A549 (cell line): ENCODE measurements around the gene MIPOL1. TPM values are rescaled to one million over a fixed set of nuclear protein-coding genes. Genes with fewer than 3 reads are reported as not detected.
"Not testable (repeated sequence)": the region's sequence is repeated elsewhere in the genome, so short reads cannot be mapped to it uniquely, and the experiment has no call there.

ENCODE experiments used
- ATAC-seq, 2 experiments: fragments of 200-7000 bp in 1 of 2; fragments of >200 bp in 1 of 2; cut with Nextera tagmentation in 1 of 2; cut with Tn5 transposase in 1 of 2; 3 replicates each; pipeline versions ENCODE4 v1.8.0 to v1.9.1; 2018 to 2020; ENCODE audit warnings: mild to moderate bottlenecking in 1 of 2, moderate library complexity in 1 of 2
- CTCF ChIA-PET: fragments of 300-600 bp; sonication (Branson Sonifier 250); formaldehyde crosslinking; extraction: SDS; loops from one replicate; lab custom pipeline; 2021; ENCODE audit warnings: antibody characterized with exemption, inconsistent platforms; lab: Yijun Ruan, JAX
- POLR2A ChIA-PET: fragments of 350-600 bp; formaldehyde crosslinking; extraction: SDS; loops from one replicate; lab custom pipeline; 2021; ENCODE audit warnings: antibody characterized with exemption, inconsistent platforms; lab: Yijun Ruan, JAX
- DNase-seq, 2 experiments: peaks; one replicate each; pipeline versions ENCODE4 v3.0.0 to v3.0.0-alpha.2; 2011 to 2016; ENCODE audit warnings: low read depth in 1 of 2, low spot score in 1 of 2
- FAIRE-seq: peaks from 2 replicates; lab custom pipeline; 2011; peaks lifted over from hg19 to GRCh38; lab: Jason Lieb, UNC
- H3K27ac ChIP-seq, 2 experiments: fragments of >200 bp; sonication (Bioruptor Twin); formaldehyde crosslinking; 3 replicates each; pipeline ENCODE4 v1.5.1; 2016 to 2017
- H3K4me1 ChIP-seq: fragments of >200 bp; sonication (Bioruptor Twin); formaldehyde crosslinking; 3 replicates; pipeline ENCODE4 v1.6.1; 2016
- H3K4me2 ChIP-seq: fragments of >200 bp; sonication (Bioruptor Twin); formaldehyde crosslinking; 3 replicates; pipeline ENCODE4 v1.6.1; 2016
- H3K4me3 ChIP-seq: fragments of >200 bp; sonication (Bioruptor Twin); formaldehyde crosslinking; 3 replicates; pipeline ENCODE4 v1.5.1; 2016
- H3K9me3 ChIP-seq: fragments of >200 bp; sonication (Bioruptor Twin); formaldehyde crosslinking; 3 replicates; pipeline ENCODE4 v1.6.1; 2016
- CEBPB ChIP-seq, 2 experiments: fragments of >200 bp in 1 of 2; sonication (Bioruptor Twin) in 1 of 2; formaldehyde crosslinking in 1 of 2; IDR thresholded peaks; 2 replicates each; pipeline ENCODE4 v1.6.1; 2012 to 2016
- CHD2 ChIP-seq: fragments of 150-350 bp; IDR thresholded peaks from 2 replicates; pipeline ENCODE4 v1.6.1; 2014; ENCODE audit warnings: low read length; ENCODE audit not compliant: partially characterized antibody
- CTCF ChIP-seq: fragments of >200 bp; sonication (Bioruptor Twin); formaldehyde crosslinking; IDR thresholded peaks from 3 replicates; pipeline ENCODE4 v1.5.1; 2016
- EP300 ChIP-seq, 2 experiments: fragments of >200 bp; sonication (Bioruptor Twin); formaldehyde crosslinking; IDR thresholded peaks; 2 replicates in 1 of 2; 3 replicates in 1 of 2; pipeline ENCODE4 v1.6.1; 2016 to 2017
- ESRRA ChIP-seq: fragments of 150-350 bp; IDR thresholded peaks from 2 replicates; pipeline ENCODE4 v1.6.1; 2014; ENCODE audit warnings: mild to moderate bottlenecking, low read length, borderline replicate concordance
- FOSB ChIP-seq: fragments of 250-450 bp; sonication (Bioruptor Pico); IDR thresholded peaks from 2 replicates; pipeline ENCODE4 v1.5.0; 2020; ENCODE audit warnings: mild to moderate bottlenecking, moderate library complexity
- FOXS1 ChIP-seq: fragments of 250-450 bp; sonication (Bioruptor Pico); IDR thresholded peaks from 2 replicates; pipeline ENCODE4 v1.5.0; 2020; ENCODE audit warnings: mild to moderate bottlenecking, moderate library complexity
- KDM1A ChIP-seq: fragments of 200-600 bp; sonication (generic); IDR thresholded peaks from 2 replicates; pipeline ENCODE4 v1.6.1; 2016; ENCODE audit warnings: low read depth, mild to moderate bottlenecking
- MAFK ChIP-seq: fragments of 450-650 bp; IDR thresholded peaks from 2 replicates; pipeline ENCODE4 v1.6.1; 2014; ENCODE audit not compliant: partially characterized antibody
- MAZ ChIP-seq: fragments of 150-350 bp; IDR thresholded peaks from 2 replicates; pipeline ENCODE4 v1.6.1; 2014; ENCODE audit warnings: antibody characterized with exemption, low read depth, low read length, borderline replicate concordance
- PHF8 ChIP-seq: fragments of 200-600 bp; sonication (generic); IDR thresholded peaks from 2 replicates; pipeline ENCODE4 v1.6.1; 2016; ENCODE audit warnings: low read depth, mild to moderate bottlenecking, antibody characterized with exemption, moderate library complexity, borderline replicate concordance
- RAD21 ChIP-seq, 2 experiments: fragments of >200 bp in 1 of 2; sonication (Bioruptor Twin) in 1 of 2; formaldehyde crosslinking in 1 of 2; IDR thresholded peaks in 1 of 2; conservative IDR thresholded peaks in 1 of 2; 2 replicates in 1 of 2; 3 replicates in 1 of 2; pipeline ENCODE4 v1.6.1; 2012 to 2018; ENCODE audit warnings: inconsistent platforms in 1 of 2
- RARB ChIP-seq: fragments of 250-450 bp; sonication (Bioruptor Pico); IDR thresholded peaks from 2 replicates; pipeline ENCODE4 v1.8.0; 2021; ENCODE audit warnings: mild to moderate bottlenecking, moderate library complexity
- SMC3 ChIP-seq: fragments of >200 bp; sonication (Bioruptor Twin); formaldehyde crosslinking; IDR thresholded peaks from 3 replicates; pipeline ENCODE4 v1.6.1; 2018; ENCODE audit warnings: inconsistent platforms
- SREBF2 ChIP-seq: fragments of 450-650 bp; IDR thresholded peaks from 2 replicates; pipeline ENCODE4 v1.6.1; 2014; ENCODE audit warnings: mild to moderate bottlenecking, moderate library complexity
- USF2 ChIP-seq: fragments of 450-650 bp; IDR thresholded peaks from 2 replicates; pipeline ENCODE4 v1.6.1; 2014; ENCODE audit warnings: antibody characterized with exemption
- ZC3H11A ChIP-seq: fragments of 450-650 bp; IDR thresholded peaks from 2 replicates; pipeline ENCODE4 v1.6.1; 2014; ENCODE audit warnings: antibody characterized with exemption, mild to moderate bottlenecking
- ZFP36 ChIP-seq: fragments of 450-650 bp; IDR thresholded peaks from 2 replicates; pipeline ENCODE4 v1.6.1; 2014; ENCODE audit warnings: borderline replicate concordance; ENCODE audit not compliant: partially characterized antibody
- WGBS: methylation state at CpG from one replicate; pipeline ENCODE4 v1.1.6; 2017; ENCODE audit errors: missing lambda C conversion rate; 5-methylcytosine and 5-hydroxymethylcytosine counted together
- polyA plus RNA-seq, 4 experiments: library from polyadenylated mRNA; depleted of rRNA in 3 of 4; stranded (reverse); fragments of >200 nt; fragmentation: RNase III in 1 of 4; extraction: RNeasy Plus Mini Kit Qiagen cat#74134 plus additional on column Dnase treatment in 1 of 4; gene quantifications; 2 replicates in 3 of 4; 3 replicates in 1 of 4; pipeline ENCODE4 v1.2.3, GENCODE V29; 2011 to 2017
- TF ChIP-seq, protein P1 (sequence below): fragments of 200-600 bp; sonication (generic); IDR thresholded peaks from 2 replicates; pipeline ENCODE4 v1.6.1; 2016; ENCODE audit warnings: antibody characterized with exemption, mild to moderate bottlenecking, moderate library complexity

Gene MIPOL1
- polyA plus RNA-seq, 2 of the 4 experiments (the other 2 are of a cell fraction) = 5.2 to 13.4 TPM

- H3K4me3 ChIP-seq, H3K27ac ChIP-seq, H3K4me2 ChIP-seq, POLR2A ChIA-PET, DNase-seq, ATAC-seq, FAIRE-seq, H3K4me1 ChIP-seq: not testable (repeated sequence)
- H3K9me3 ChIP-seq = peaks cover 18% of the 10 kb centered on the region
- 87% methylated on average over 7 of the region's 7 CpGs for WGBS
- peak; percentile 75 for TF ChIP-seq ZFP36
- CTCF ChIA-PET = interaction anchor here (0.8 to 1.2 kb wide), 2 partner anchors 35 to 341 kb away, joined by 3 read pairs; no protein-coding TSS in a partner anchor
Observed at GRCh38 chr14:37205623-37206605, 8.2 kb downstream of the MIPOL1 start.

DNA sequence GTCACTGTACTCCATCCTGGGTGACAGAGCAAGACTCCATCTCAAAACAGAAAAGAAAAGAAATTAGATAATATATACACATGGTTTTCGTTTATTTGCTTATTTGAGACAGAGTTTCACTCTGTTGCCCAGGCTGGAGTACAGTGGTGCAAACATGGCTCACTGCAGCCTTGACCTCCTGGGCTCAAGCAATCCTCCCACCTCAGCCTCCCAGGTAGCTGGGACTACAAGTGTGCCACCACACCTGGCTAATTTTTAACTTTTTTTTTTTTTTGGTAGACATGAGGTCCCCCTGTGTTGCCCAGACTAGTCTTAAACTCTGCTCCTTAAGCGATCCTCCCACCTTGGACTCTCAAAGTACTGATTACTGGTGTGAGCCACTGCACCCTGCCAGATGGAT is 11.9 kb downstream of the MIPOL1 start:
- H3K4me3 ChIP-seq, H3K4me2 ChIP-seq, DNase-seq, H3K27ac ChIP-seq, FAIRE-seq, ATAC-seq, POLR2A ChIA-PET, H3K4me1 ChIP-seq: not testable (repeated sequence)
- CTCF ChIA-PET = interaction anchor here (3.1 kb wide), 1 partner anchor 7 kb away, joined by 7 read pairs; no protein-coding TSS in a partner anchor
- peaks cover 18% of the 10 kb centered on the region for H3K9me3 ChIP-seq
- 91% methylated on average over 2 of the region's 2 CpGs for WGBS

GRCh38 chr14:37210448-37210847 is 12.7 kb downstream of the MIPOL1 start:
- Histone ChIP-seq H3K4me1 (no peaks in the 10 kb centered on the region), H3K27ac (no peak overlapping the region), H3K4me2 (no peak overlapping the region), H3K9me3 (peaks cover 18% of the 10 kb centered on the region), H3K4me3 (no peak overlapping the region)
- ChIA-PET CTCF (interaction anchor here (1.8 to 3.1 kb wide), 2 partner anchors 8 to 20 kb away, joined by 5 to 7 read pairs; no protein-coding TSS in a partner anchor), POLR2A (no interaction called here)
- FAIRE-seq (no peak), DNase-seq (no peak), ATAC-seq (no peak)
- TF ChIP-seq ZFP36 = no peak
- TF ChIP-seq MAFK = peak; percentile 53
- WGBS = 93% methylated on average over 6 of the region's 6 CpGs

GRCh38 chr14:37213016-37213415 is 15.3 kb downstream of the MIPOL1 start:
- Histone ChIP-seq H3K9me3 (no peaks in the 10 kb centered on the region), H3K4me3 (no peak overlapping the region), H3K27ac (no peak overlapping the region), H3K4me2 (no peak overlapping the region)
- ChIA-PET CTCF (interaction anchor here (0.8 to 1.6 kb wide), 2 partner anchors 17 to 20 kb away, joined by 3 to 5 read pairs; no protein-coding TSS in a partner anchor), POLR2A (no interaction called here)
- FAIRE-seq = no peak
- no peak for ATAC-seq
- no peak for DNase-seq
- no peak for TF ChIP-seq PHF8
- TF ChIP-seq RARB (CRISPR knock-in tag) = no peak
- TF ChIP-seq CHD2 = no peak
- no peak for TF ChIP-seq FOSB (CRISPR knock-in tag)
- no peak for TF ChIP-seq CTCF
- TF ChIP-seq SMC3 = no peak
- TF ChIP-seq USF2 = no peak
- TF ChIP-seq ZC3H11A = no peak
- no peak for TF ChIP-seq FOXS1 (CRISPR knock-in tag)
- no peak for TF ChIP-seq CEBPB (IDR thresholded peaks at IDR 0.05)
- no peak for TF ChIP-seq ESRRA
- no peak for TF ChIP-seq KDM1A
- no peak for TF ChIP-seq RAD21 (conservative IDR thresholded peaks at IDR 0.05 in 1 of 2, IDR thresholded peaks at IDR 0.05 in 1 of 2)
- no peak for TF ChIP-seq EP300 (IDR thresholded peaks at IDR 0.05)
- TF ChIP-seq SREBF2 = no peak
- TF ChIP-seq MAZ = no peak
- TF ChIP-seq, protein P1, sequence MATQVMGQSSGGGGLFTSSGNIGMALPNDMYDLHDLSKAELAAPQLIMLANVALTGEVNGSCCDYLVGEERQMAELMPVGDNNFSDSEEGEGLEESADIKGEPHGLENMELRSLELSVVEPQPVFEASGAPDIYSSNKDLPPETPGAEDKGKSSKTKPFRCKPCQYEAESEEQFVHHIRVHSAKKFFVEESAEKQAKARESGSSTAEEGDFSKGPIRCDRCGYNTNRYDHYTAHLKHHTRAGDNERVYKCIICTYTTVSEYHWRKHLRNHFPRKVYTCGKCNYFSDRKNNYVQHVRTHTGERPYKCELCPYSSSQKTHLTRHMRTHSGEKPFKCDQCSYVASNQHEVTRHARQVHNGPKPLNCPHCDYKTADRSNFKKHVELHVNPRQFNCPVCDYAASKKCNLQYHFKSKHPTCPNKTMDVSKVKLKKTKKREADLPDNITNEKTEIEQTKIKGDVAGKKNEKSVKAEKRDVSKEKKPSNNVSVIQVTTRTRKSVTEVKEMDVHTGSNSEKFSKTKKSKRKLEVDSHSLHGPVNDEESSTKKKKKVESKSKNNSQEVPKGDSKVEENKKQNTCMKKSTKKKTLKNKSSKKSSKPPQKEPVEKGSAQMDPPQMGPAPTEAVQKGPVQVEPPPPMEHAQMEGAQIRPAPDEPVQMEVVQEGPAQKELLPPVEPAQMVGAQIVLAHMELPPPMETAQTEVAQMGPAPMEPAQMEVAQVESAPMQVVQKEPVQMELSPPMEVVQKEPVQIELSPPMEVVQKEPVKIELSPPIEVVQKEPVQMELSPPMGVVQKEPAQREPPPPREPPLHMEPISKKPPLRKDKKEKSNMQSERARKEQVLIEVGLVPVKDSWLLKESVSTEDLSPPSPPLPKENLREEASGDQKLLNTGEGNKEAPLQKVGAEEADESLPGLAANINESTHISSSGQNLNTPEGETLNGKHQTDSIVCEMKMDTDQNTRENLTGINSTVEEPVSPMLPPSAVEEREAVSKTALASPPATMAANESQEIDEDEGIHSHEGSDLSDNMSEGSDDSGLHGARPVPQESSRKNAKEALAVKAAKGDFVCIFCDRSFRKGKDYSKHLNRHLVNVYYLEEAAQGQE = no peak
- TF ChIP-seq, all 56 proteins: peak for 0
- H3K4me1 ChIP-seq = no peaks in the 10 kb centered on the region
